GM18499 (cell line): Measurements from ENCODE around the gene LGMN.

Experiments
- ATAC-seq: cut with Tn5 transposase; IDR thresholded peaks from one replicate; pipeline ENCODE4 v1.9.1; 2021; ENCODE audit warnings: moderate number of reproducible peaks; ENCODE audit not compliant: insufficient read depth, unreplicated experiment

The LGMN gene

DNA sequence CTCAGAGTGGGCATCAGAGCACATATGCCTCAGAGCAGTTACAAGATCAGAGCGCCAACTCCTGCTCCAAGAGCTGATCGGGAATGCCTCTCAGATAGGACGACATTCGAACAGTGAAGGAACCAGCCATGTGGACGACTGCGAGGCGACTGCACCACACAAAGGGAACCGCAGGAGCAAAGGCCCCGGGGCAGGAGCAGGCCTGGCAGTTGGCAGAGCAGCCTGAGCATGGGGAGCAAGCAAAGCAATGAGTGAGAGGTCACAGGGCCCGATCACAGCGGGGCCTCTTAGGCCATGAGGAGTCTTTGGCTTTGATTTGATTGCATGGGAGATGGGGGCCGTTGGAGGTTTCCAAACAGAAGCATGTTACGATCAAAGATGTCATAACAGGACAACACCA lies 90.3 kb downstream of the LGMN start:
- ATAC-seq = no peak

DNA sequence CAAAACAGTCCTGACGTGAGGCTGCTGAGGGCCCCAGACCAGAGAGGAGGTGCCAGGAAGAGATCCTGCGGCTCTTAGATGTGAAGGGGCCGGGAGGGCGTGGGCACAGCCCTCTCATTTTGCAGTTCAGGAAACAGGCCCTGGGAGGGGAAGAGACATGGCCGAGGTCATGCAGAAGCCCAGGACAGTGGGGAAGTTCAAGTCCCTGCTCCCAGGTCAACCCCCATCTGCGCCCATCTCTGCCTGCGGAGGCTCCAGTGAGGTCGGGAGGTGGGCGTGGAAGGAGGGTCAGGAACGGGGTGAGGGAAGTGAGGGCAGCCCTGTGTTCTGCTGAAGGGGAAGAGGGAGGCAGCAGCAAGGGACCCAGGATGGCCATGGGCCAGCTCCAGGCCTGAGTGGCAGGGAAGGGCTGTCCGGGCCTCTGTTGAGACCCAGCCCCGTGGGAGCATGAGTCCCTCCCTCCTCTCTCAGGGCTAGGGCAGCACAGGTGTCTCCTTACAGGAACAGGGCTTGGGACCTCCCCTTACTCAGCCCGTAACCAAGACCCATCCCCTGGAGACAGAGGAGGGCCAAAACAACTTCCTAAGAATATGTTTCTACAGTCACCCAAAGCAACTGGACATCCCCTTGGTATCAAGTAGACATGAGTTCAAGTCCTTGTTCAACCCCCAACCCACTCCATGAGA lies 90.8 kb downstream of the LGMN start:
- ATAC-seq = no peak

DNA sequence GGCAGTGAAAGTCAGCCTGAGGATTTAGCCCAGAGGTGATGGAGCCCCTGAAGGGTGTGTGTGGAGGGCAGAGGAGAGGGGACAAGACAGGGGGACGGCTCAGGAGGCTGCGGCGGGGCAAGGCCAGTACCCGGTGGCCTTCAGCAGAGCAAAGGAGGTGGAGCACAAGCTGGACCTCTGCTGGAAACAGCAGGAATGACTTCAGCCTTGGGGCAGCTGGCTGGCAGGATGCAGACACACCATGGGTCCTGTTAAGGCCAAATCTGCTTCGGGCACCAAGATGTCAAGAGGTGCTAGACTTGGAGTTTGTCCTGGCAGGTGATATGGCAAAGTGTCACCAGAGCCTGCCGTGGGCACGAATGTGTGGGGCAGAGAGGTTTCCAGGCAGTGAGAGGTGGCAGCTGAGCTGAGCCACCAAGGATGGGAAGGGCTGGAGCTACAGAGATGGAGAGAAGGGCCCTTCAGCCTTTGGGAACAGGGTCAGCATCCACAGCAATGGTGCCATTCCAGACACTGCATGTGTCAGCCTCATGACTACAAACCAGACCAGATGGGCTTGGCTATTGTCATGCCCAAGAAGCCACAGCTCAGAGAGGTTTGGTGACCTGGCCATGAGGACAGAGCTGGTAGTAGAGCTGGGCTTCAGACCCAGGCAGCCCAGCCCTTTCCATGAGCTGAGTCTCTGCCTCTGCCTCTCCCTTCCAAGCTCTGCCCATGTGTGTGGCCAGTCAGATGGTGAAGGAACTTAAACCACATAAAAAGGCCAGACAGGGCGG lies 91.9 kb downstream of the LGMN start:
- ATAC-seq = no peak

DNA sequence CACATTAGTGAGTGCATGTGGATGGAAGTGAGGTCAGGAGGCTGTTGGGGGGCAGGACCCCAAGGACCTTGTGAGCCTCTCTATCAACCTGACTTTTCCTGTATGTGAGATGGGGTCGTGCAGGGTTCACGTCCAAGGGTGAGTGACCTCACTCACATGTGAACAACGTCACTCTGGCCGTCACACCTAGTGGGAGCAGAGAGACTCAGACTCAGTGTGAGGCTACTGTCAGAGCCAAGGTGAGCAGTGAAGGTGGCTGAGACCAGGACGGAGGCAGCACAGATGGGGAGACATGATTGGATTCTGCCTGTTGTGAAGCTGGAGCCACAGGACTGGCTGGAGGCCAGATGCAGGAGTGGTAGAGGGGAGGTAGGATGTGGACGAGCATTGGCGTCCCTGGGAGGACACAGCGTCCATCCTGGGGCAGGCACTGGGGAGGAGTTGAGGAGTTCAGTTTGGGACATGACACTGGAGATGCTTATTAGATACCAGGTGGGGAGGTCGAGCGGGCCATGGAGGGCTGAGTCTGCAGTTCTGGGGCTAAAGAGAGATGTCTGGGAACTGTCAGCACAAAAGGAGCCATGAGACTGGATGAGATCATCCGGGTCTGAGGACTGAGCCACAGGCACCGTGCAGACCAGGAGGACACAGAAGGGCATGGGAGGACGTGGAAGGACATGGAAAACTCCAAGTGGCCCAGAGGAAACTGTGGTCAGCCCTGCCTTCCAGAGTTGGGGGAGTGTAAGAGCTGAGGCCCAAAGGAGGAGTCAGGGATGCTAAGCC lies 92.8 kb downstream of the LGMN start:
- no peak for ATAC-seq

DNA sequence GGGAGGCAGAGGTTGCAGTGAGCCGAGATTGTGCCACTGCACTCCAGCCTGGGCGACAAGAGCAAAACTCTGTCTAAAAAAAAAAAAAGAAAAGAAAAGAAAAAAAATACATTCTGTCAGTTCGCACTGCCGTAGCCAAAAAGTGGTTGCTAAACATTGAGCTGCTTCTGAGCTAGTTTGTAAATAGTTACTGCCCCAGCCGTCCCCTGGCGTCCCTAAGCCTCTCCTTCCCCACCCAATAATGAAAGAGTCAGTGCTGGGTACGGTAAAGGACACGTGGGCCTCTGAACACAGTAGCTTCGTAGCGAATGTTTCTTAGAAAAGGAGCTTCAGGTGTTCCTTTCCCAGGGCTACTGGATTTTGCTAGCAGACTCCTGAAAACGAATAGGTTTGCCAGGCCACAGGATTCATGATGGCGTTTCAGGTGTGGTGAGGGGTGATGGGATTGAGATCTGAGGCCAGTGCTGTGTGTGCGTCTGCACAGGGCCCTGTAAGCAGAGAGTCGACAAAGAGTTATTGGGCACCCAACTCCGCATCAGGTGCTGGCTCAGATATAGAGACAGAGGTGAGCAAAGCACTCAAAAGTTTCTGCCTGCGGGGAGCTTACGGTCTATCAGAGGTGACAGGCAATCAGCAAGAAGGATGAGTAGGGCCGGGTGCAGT lies 94.1 kb downstream of the LGMN start:
- no peak for ATAC-seq
